ENCODE measurements around the gene SURF1.
A peak's percentile ranks its signal among the peaks of the same experiment; 100 is the strongest.

The SURF1 gene

DNA sequence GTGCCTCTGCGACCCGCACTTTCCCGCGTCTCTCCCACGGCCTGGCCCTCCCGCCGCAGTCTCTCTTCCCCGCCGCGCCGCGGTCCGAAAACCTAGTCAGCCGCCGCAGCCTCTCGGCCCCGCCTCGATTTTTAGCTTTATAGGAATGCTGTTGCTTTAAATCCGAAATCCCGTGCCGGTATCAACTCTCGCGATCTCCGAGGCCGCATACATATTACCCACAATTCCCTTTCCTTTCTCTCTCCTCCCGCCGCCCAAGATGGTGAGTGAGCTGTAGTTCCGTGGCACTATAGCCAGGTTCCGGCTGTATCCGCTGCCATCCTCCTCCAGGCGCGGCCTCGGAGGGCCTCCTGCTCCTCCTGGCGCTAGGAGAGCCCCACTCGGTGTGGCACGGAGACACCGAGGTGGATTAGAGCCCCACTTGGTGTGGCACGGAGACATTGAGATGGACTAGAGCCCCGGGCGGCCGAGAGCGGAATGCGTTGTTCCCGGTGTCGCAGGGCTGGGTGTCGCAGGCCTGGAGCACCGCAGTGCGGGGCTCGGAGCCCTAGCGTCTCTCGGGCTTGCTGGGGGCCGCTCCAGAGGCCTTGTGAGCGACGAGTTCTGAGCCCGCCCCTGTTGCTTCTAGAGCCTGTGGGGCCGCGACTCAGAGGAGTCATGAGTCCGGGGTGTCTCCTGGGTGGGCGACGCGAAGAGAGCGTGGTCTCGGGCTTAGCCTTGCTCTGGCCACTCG, 8.1 kb downstream of the SURF1 start, which contains the start of the genes MED22 and RPL7A:
MED22 (minus strand) TSS at position 147 of the 733 bp plus-strand sequence. CDS start 1,469 bp downstream, outside the sequence.
RPL7A (plus strand) TSS at position 234 of the 733 bp plus-strand sequence; CDS start at position 260, 26 bp downstream.
- peaks cover 35% of the 10 kb centered on the region for H3K36me3 ChIP-seq (ENCODE audit: low read length)
- peak within 1 kb of the TSS; percentile 77 for H3K4me2 ChIP-seq (ENCODE audit: low read depth, low read length, poor library complexity, severe bottlenecking)
- TF ChIP-seq EZH2phosphoT487 (conservative IDR thresholded peaks at IDR 0.05; ENCODE audit: low read length) (no peak), CTCF (IDR thresholded peaks at IDR 0.05; ENCODE audit: insufficient read depth, low read length, poor library complexity, severe bottlenecking) (no peak)
- H3K9ac ChIP-seq (ENCODE audit: low read length): peak within 1 kb of the TSS; percentile 100
- H3K27me3 ChIP-seq (ENCODE audit: low read length): no peaks in the 10 kb centered on the region
- no peaks in the 10 kb centered on the region for H3K9me2 ChIP-seq (replicated peaks; ENCODE audit: insufficient read depth, low read length)
- H3F3A ChIP-seq (ENCODE audit: insufficient read depth): peaks cover 48% of the 10 kb centered on the region
- H4K20me1 ChIP-seq (ENCODE audit: low read depth, low read length): no peaks in the 10 kb centered on the region; the same call in 1 of the 2 replicates
- peaks cover 40% of the 10 kb centered on the region for H3K79me2 ChIP-seq (ENCODE audit: insufficient read depth, low read length)
- no peak within 1 kb of the TSS for H2AFZ ChIP-seq (ENCODE audit: low read depth, low read length, severe bottlenecking)
- H3K4me3 ChIP-seq (ENCODE audit: insufficient read depth, low read length, poor library complexity, severe bottlenecking): peak within 1 kb of the TSS; percentile 99
- H3K27ac ChIP-seq (ENCODE audit: low read depth, low read length): peak within 1 kb of the TSS; percentile 92
- no peaks in the 10 kb centered on the region for H3K9me3 ChIP-seq (ENCODE audit: insufficient read depth, low read length)

GRCh38 chr9:133347515-133347984, 8.7 kb downstream of the SURF1 start:
- no peak for TF ChIP-seq CTCF (IDR thresholded peaks at IDR 0.05; ENCODE audit: insufficient read depth, low read length, poor library complexity, severe bottlenecking)
- TF ChIP-seq EZH2phosphoT487 (conservative IDR thresholded peaks at IDR 0.05; ENCODE audit: low read length): no peak
- peaks cover 40% of the 10 kb centered on the region for H3K79me2 ChIP-seq (ENCODE audit: insufficient read depth, low read length)
- H3F3A ChIP-seq (ENCODE audit: insufficient read depth): peaks cover 42% of the 10 kb centered on the region
- H3K4me2 ChIP-seq (ENCODE audit: low read depth, low read length, poor library complexity, severe bottlenecking): peak overlapping the region; percentile 63
- H3K36me3 ChIP-seq (ENCODE audit: low read length): peaks cover 34% of the 10 kb centered on the region
- H3K9me3 ChIP-seq (ENCODE audit: insufficient read depth, low read length): no peaks in the 10 kb centered on the region
- peak overlapping the region; percentile 92 for H3K27ac ChIP-seq (ENCODE audit: low read depth, low read length)
- H2AFZ ChIP-seq (ENCODE audit: low read depth, low read length, severe bottlenecking): no peak overlapping the region
- peak overlapping the region; percentile 100 for H3K9ac ChIP-seq (ENCODE audit: low read length)
- no peaks in the 10 kb centered on the region for H3K9me2 ChIP-seq (replicated peaks; ENCODE audit: insufficient read depth, low read length)
- no peaks in the 10 kb centered on the region for H3K27me3 ChIP-seq (ENCODE audit: low read length)
- H3K4me3 ChIP-seq (ENCODE audit: insufficient read depth, low read length, poor library complexity, severe bottlenecking): peak overlapping the region; percentile 99
- H4K20me1 ChIP-seq (ENCODE audit: low read depth, low read length): no peaks in the 10 kb centered on the region; the same call in 1 of the 2 replicates

- no peak overlapping the region for H2AFZ ChIP-seq (ENCODE audit: low read depth, low read length, severe bottlenecking)
- peak overlapping the region; percentile 100 for H3K9ac ChIP-seq (ENCODE audit: low read length)
- no peaks in the 10 kb centered on the region for H3K9me3 ChIP-seq (ENCODE audit: insufficient read depth, low read length)
- peaks cover 40% of the 10 kb centered on the region for H3K79me2 ChIP-seq (ENCODE audit: insufficient read depth, low read length)
- TF ChIP-seq CTCF (IDR thresholded peaks at IDR 0.05; ENCODE audit: insufficient read depth, low read length, poor library complexity, severe bottlenecking) (no peak), EZH2phosphoT487 (conservative IDR thresholded peaks at IDR 0.05; ENCODE audit: low read length) (no peak)
- H3K27me3 ChIP-seq (ENCODE audit: low read length): no peaks in the 10 kb centered on the region
- H3K9me2 ChIP-seq (replicated peaks; ENCODE audit: insufficient read depth, low read length): no peaks in the 10 kb centered on the region
- no peaks in the 10 kb centered on the region; the same call in 1 of the 2 replicates for H4K20me1 ChIP-seq (ENCODE audit: low read depth, low read length)
- peaks cover 28% of the 10 kb centered on the region for H3F3A ChIP-seq (ENCODE audit: insufficient read depth)
- peaks cover 27% of the 10 kb centered on the region for H3K36me3 ChIP-seq (ENCODE audit: low read length)
- no peak overlapping the region for H3K27ac ChIP-seq (ENCODE audit: low read depth, low read length)
- peak overlapping the region; percentile 99 for H3K4me3 ChIP-seq (ENCODE audit: insufficient read depth, low read length, poor library complexity, severe bottlenecking)
- H3K4me2 ChIP-seq (ENCODE audit: low read depth, low read length, poor library complexity, severe bottlenecking): peak overlapping the region; percentile 63
Measured at GRCh38 chr9:133346021-133346785, 10.1 kb downstream of the SURF1 start.
